ENCODE data around the gene F12. TPM values are rescaled to one million over a fixed set of nuclear protein-coding genes. Genes with fewer than 3 reads are reported as not detected.

Gene F12
- total and polyA plus RNA-seq, 2 of the 8 experiments (the other 6 are each of a cell fraction or from before 2014, with no cell fraction given) = 6.5 to 7.8 TPM

DNA sequence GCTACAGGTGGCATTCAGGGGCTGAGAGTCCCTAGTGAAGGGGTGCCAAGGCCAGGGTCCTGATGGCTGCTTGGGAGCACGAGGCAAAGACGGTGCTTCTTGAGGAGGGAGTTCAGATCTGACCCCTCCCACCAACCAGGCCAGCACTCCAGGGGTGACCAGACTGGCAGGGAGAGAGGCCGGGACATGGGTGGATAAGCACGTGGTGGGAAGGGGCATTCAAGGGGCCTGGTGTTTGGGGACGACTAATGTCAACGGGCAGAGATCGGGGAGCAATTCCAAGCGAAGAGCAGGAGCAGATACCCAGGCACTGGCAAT, 47.1 kb downstream of the F12 start (continued):
- TF ChIP-seq, protein P1, sequence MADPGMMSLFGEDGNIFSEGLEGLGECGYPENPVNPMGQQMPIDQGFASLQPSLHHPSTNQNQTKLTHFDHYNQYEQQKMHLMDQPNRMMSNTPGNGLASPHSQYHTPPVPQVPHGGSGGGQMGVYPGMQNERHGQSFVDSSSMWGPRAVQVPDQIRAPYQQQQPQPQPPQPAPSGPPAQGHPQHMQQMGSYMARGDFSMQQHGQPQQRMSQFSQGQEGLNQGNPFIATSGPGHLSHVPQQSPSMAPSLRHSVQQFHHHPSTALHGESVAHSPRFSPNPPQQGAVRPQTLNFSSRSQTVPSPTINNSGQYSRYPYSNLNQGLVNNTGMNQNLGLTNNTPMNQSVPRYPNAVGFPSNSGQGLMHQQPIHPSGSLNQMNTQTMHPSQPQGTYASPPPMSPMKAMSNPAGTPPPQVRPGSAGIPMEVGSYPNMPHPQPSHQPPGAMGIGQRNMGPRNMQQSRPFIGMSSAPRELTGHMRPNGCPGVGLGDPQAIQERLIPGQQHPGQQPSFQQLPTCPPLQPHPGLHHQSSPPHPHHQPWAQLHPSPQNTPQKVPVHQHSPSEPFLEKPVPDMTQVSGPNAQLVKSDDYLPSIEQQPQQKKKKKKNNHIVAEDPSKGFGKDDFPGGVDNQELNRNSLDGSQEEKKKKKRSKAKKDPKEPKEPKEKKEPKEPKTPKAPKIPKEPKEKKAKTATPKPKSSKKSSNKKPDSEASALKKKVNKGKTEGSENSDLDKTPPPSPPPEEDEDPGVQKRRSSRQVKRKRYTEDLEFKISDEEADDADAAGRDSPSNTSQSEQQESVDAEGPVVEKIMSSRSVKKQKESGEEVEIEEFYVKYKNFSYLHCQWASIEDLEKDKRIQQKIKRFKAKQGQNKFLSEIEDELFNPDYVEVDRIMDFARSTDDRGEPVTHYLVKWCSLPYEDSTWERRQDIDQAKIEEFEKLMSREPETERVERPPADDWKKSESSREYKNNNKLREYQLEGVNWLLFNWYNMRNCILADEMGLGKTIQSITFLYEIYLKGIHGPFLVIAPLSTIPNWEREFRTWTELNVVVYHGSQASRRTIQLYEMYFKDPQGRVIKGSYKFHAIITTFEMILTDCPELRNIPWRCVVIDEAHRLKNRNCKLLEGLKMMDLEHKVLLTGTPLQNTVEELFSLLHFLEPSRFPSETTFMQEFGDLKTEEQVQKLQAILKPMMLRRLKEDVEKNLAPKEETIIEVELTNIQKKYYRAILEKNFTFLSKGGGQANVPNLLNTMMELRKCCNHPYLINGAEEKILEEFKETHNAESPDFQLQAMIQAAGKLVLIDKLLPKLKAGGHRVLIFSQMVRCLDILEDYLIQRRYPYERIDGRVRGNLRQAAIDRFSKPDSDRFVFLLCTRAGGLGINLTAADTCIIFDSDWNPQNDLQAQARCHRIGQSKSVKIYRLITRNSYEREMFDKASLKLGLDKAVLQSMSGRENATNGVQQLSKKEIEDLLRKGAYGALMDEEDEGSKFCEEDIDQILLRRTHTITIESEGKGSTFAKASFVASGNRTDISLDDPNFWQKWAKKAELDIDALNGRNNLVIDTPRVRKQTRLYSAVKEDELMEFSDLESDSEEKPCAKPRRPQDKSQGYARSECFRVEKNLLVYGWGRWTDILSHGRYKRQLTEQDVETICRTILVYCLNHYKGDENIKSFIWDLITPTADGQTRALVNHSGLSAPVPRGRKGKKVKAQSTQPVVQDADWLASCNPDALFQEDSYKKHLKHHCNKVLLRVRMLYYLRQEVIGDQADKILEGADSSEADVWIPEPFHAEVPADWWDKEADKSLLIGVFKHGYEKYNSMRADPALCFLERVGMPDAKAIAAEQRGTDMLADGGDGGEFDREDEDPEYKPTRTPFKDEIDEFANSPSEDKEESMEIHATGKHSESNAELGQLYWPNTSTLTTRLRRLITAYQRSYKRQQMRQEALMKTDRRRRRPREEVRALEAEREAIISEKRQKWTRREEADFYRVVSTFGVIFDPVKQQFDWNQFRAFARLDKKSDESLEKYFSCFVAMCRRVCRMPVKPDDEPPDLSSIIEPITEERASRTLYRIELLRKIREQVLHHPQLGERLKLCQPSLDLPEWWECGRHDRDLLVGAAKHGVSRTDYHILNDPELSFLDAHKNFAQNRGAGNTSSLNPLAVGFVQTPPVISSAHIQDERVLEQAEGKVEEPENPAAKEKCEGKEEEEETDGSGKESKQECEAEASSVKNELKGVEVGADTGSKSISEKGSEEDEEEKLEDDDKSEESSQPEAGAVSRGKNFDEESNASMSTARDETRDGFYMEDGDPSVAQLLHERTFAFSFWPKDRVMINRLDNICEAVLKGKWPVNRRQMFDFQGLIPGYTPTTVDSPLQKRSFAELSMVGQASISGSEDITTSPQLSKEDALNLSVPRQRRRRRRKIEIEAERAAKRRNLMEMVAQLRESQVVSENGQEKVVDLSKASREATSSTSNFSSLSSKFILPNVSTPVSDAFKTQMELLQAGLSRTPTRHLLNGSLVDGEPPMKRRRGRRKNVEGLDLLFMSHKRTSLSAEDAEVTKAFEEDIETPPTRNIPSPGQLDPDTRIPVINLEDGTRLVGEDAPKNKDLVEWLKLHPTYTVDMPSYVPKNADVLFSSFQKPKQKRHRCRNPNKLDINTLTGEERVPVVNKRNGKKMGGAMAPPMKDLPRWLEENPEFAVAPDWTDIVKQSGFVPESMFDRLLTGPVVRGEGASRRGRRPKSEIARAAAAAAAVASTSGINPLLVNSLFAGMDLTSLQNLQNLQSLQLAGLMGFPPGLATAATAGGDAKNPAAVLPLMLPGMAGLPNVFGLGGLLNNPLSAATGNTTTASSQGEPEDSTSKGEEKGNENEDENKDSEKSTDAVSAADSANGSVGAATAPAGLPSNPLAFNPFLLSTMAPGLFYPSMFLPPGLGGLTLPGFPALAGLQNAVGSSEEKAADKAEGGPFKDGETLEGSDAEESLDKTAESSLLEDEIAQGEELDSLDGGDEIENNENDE (IDR thresholded peaks at IDR 0.05; ENCODE audit: insufficient replicate concordance, low read length) = no peak
- TF ChIP-seq RBBP5 (IDR thresholded peaks at IDR 0.05; ENCODE audit: borderline replicate concordance, low read depth, low read length) = no peak
- TF ChIP-seq TCF12 (IDR thresholded peaks at IDR 0.05; ENCODE audit: low read depth, low read length) = no peak
- TF ChIP-seq CBX5 (IDR thresholded peaks at IDR 0.05; ENCODE audit: low read depth, low read length) = no peak
- TF ChIP-seq, protein P2, sequence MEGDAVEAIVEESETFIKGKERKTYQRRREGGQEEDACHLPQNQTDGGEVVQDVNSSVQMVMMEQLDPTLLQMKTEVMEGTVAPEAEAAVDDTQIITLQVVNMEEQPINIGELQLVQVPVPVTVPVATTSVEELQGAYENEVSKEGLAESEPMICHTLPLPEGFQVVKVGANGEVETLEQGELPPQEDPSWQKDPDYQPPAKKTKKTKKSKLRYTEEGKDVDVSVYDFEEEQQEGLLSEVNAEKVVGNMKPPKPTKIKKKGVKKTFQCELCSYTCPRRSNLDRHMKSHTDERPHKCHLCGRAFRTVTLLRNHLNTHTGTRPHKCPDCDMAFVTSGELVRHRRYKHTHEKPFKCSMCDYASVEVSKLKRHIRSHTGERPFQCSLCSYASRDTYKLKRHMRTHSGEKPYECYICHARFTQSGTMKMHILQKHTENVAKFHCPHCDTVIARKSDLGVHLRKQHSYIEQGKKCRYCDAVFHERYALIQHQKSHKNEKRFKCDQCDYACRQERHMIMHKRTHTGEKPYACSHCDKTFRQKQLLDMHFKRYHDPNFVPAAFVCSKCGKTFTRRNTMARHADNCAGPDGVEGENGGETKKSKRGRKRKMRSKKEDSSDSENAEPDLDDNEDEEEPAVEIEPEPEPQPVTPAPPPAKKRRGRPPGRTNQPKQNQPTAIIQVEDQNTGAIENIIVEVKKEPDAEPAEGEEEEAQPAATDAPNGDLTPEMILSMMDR (IDR thresholded peaks at IDR 0.05; ENCODE audit: control extremely low read depth in 1 of 3, insufficient read depth in 1 of 3, low read depth in 1 of 3, low read length in 3 of 3) = no peak
- TF ChIP-seq, protein P3, sequence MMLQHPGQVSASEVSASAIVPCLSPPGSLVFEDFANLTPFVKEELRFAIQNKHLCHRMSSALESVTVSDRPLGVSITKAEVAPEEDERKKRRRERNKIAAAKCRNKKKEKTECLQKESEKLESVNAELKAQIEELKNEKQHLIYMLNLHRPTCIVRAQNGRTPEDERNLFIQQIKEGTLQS (IDR thresholded peaks at IDR 0.05; ENCODE audit: insufficient read depth, low read depth, low read length) = no peak
- no peak for TF ChIP-seq HDAC6 (IDR thresholded peaks at IDR 0.05; ENCODE audit: low read depth, low read length)
- TF ChIP-seq POLR2A (IDR thresholded peaks at IDR 0.05; ENCODE audit: control extremely low read depth in 1 of 2, low read depth in 2 of 2, low read length in 2 of 2) = no peak
